Esophagus squamous epithelium (tissue), 4 donors: ENCODE data around the gene GPRC5A.

ENCODE experiments used
- POLR2A ChIP-seq, 4 donors: fragments of 450-650 bp; IDR thresholded peaks; one replicate each; pipeline ENCODE4 v1.6.1; 2017; ENCODE audit warnings: antibody characterized with exemption in 4 of 4, mild to moderate bottlenecking in 4 of 4, moderate library complexity in 3 of 4
- TF ChIP-seq, protein P1 (sequence below), 6 experiments: fragments of 450-650 bp in 4 of 6; fragments of 200-600 bp in 2 of 6; sonication (generic) in 2 of 6; IDR thresholded peaks; one replicate each; pipeline ENCODE4 v1.5.1; 2016 to 2019; ENCODE audit warnings: antibody characterized with exemption in 6 of 6, mild to moderate bottlenecking in 4 of 6, moderate library complexity in 4 of 6

GRCh38 chr12:12933742-12934141, 42.4 kb downstream of the GPRC5A start:
- TF ChIP-seq POLR2A (IDR thresholded peaks at IDR 0.05) = no peak
- TF ChIP-seq, protein P1, sequence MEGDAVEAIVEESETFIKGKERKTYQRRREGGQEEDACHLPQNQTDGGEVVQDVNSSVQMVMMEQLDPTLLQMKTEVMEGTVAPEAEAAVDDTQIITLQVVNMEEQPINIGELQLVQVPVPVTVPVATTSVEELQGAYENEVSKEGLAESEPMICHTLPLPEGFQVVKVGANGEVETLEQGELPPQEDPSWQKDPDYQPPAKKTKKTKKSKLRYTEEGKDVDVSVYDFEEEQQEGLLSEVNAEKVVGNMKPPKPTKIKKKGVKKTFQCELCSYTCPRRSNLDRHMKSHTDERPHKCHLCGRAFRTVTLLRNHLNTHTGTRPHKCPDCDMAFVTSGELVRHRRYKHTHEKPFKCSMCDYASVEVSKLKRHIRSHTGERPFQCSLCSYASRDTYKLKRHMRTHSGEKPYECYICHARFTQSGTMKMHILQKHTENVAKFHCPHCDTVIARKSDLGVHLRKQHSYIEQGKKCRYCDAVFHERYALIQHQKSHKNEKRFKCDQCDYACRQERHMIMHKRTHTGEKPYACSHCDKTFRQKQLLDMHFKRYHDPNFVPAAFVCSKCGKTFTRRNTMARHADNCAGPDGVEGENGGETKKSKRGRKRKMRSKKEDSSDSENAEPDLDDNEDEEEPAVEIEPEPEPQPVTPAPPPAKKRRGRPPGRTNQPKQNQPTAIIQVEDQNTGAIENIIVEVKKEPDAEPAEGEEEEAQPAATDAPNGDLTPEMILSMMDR (IDR thresholded peaks at IDR 0.05) = no peak
